GM04503 (cell line): ENCODE data around the gene PROSER1.
"Not testable (repeated sequence)": the region's sequence is repeated elsewhere in the genome, so short reads cannot be mapped to it uniquely, and the experiment has no call there.

Experiments
- DNase-seq: peaks from one replicate; pipeline ENCODE4 v3.0.0-alpha.2; 2012; ENCODE audit warnings: low read depth

Gene PROSER1

GRCh38 chr13:39025433-39025839, 12.5 kb downstream of the PROSER1 start:
- no peak for DNase-seq

GRCh38 chr13:39023761-39024160, 14.1 kb downstream of the PROSER1 start:
- DNase-seq = no peak

GRCh38 chr13:39023316-39023715, 14.6 kb downstream of the PROSER1 start:
- DNase-seq = no peak

- DNase-seq = no peak
These were observed 16.9 kb downstream of the PROSER1 start for GRCh38 chr13:39020853-39021462.

- DNase-seq = no peak
These were observed 21.1 kb downstream of the PROSER1 start for GRCh38 chr13:39016787-39017186.

GRCh38 chr13:39016087-39016486, 21.8 kb downstream of the PROSER1 start:
- no peak for DNase-seq

GRCh38 chr13:39013462-39013861, 24.4 kb downstream of the PROSER1 start:
- DNase-seq = no peak

GRCh38 chr13:39012608-39013007, 25.3 kb downstream of the PROSER1 start:
- no peak for DNase-seq

- not testable (repeated sequence) for DNase-seq
These were observed 31.3 kb downstream of the PROSER1 start for GRCh38 chr13:39006371-39007111.

- no peak for DNase-seq
These were observed 39.1 kb downstream of the PROSER1 start for GRCh38 chr13:38998739-38999138.

GRCh38 chr13:38993381-38993780, 44.5 kb downstream of the PROSER1 start:
- no peak for DNase-seq

- no peak for DNase-seq
These were observed 47.2 kb downstream of the PROSER1 start, which contains the start of gene STOML3 for GRCh38 chr13:38990693-38991092. STOML3 (minus strand) TSS chr13:38990831; CDS start chr13:38990721, 110 bp downstream.

- no peak for DNase-seq
These were observed 56.8 kb downstream of the PROSER1 start for GRCh38 chr13:38981096-38981495.

- no peak for DNase-seq
These were observed 57.2 kb downstream of the PROSER1 start for GRCh38 chr13:38980750-38981078.

- DNase-seq = no peak
These were observed 57.8 kb downstream of the PROSER1 start for GRCh38 chr13:38979891-38980749.

- no peak for DNase-seq
These were observed 67.4 kb downstream of the PROSER1 start for GRCh38 chr13:38970380-38971051.

GRCh38 chr13:38969187-38969586, 68.7 kb downstream of the PROSER1 start:
- no peak for DNase-seq

- DNase-seq = no peak
These were observed 70.4 kb downstream of the PROSER1 start for GRCh38 chr13:38967446-38967845.

GRCh38 chr13:38965281-38965680, 72.6 kb downstream of the PROSER1 start:
- DNase-seq = no peak

- no peak for DNase-seq
These were observed 77.7 kb downstream of the PROSER1 start for GRCh38 chr13:38960175-38960574.
